Measurements from ENCODE around the gene GGN. TPM values are rescaled to one million over a fixed set of nuclear protein-coding genes. Genes with fewer than 3 reads are reported as not detected.

GGN gene
- total RNA-seq, 1 experiment from 2014 or later = 0.73 TPM

DNA sequence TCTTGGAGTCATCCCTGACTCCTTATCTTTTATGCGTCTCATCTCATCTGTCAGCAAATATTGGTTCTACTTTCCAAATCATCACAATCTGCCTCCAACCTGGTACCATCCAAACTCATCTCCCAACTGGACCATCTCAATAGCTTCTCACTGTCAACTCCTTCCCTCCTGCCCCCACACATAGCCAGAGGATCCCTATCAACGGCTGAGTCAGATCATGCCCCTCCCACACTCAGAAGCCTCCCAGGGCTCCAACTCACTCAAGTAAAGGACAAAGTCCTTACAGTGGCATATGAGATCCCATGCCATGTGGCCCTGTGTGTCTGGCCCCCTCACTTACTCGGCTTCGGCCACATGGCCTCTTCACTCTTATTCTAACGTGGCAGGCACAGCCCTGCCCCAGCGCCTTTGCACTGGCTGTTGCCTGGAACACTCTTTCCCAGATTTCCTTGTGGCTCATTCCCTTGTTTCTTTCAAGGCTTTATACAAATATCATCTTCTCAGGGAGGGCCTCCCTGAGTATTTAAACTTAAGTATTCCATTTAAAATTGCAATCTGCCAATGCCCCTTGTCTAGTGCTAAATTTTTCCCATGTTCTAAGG, 5.0 kb upstream of the GGN start:
- POLR2A ChIA-PET (ENCODE audit: unreplicated experiment) = no interaction called here
- no peak for ATAC-seq
- CTCF ChIA-PET = no interaction called here

DNA sequence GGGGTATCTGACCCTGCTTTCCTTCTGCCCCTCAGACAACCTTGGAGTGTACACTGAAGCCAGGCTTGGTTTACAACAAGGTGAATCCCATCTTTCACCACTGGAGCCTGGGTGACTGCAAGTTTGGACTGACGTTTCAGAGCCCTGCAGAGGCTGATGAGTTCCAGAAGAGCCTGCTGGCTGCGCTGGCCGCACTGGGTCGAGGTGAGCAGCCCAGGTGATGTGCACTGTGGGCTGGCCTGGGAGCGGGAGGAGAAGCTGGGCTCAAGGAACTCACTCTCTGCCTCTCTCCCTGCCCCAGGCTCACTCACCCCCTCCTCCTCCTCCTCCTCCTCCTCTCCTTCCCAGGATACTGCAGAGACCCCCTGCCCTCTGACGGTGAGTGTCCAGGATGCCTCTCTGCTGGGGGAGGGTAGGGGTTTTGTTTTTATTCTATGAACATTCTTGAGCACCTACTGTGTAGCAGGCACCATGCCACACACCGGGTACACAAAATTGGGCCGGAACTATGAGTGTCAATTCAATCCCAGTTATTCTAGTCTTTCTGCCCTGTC, 4.2 kb upstream of the GGN start:
- Histone ChIP-seq H3K36me3 (ENCODE audit: low read depth, low read length) (no peaks in the 10 kb centered on the region), H4K20me1 (ENCODE audit: low read length) (no peaks in the 10 kb centered on the region), H3K79me2 (ENCODE audit: low read length) (no peaks in the 10 kb centered on the region), H3K4me3 (ENCODE audit: low read length) (no peak overlapping the region), H3K27me3 (ENCODE audit: low read length) (no peaks in the 10 kb centered on the region), H3K27ac (ENCODE audit: low read length) (no peak overlapping the region), H3F3A (ENCODE audit: low read length, unreplicated experiment) (no peaks in the 10 kb centered on the region), H3K9ac (ENCODE audit: low read length) (no peak overlapping the region), H3K9me2 (replicated peaks; ENCODE audit: low read length) (no peaks in the 10 kb centered on the region), H3K4me1 (ENCODE audit: insufficient read depth, low read length) (peaks cover 7% of the 10 kb centered on the region; the same call in 1 of the 2 replicates), H3K9me3 (ENCODE audit: low read length) (no peaks in the 10 kb centered on the region), H2AFZ (ENCODE audit: low read length) (no peak overlapping the region), H3K4me2 (ENCODE audit: low read length) (no peak overlapping the region)
- CTCF ChIA-PET = no interaction called here
- BruUV-seq (replicated peaks) = no TSS peak
- DNase-seq (no peak), ATAC-seq (no peak)
- no peak for TF ChIP-seq EZH2 (IDR thresholded peaks at IDR 0.05; ENCODE audit: low read length, unreplicated experiment)
- TF ChIP-seq, protein P1, sequence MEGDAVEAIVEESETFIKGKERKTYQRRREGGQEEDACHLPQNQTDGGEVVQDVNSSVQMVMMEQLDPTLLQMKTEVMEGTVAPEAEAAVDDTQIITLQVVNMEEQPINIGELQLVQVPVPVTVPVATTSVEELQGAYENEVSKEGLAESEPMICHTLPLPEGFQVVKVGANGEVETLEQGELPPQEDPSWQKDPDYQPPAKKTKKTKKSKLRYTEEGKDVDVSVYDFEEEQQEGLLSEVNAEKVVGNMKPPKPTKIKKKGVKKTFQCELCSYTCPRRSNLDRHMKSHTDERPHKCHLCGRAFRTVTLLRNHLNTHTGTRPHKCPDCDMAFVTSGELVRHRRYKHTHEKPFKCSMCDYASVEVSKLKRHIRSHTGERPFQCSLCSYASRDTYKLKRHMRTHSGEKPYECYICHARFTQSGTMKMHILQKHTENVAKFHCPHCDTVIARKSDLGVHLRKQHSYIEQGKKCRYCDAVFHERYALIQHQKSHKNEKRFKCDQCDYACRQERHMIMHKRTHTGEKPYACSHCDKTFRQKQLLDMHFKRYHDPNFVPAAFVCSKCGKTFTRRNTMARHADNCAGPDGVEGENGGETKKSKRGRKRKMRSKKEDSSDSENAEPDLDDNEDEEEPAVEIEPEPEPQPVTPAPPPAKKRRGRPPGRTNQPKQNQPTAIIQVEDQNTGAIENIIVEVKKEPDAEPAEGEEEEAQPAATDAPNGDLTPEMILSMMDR (conservative IDR thresholded peaks at IDR 0.05; ENCODE audit: low read depth, low read length) = no peak
- intact Hi-C loops (cut with micrococcal nuclease) = no loop called here
- POLR2A ChIA-PET (ENCODE audit: unreplicated experiment) = no interaction called here

More for the DNA sequence above, 5.0 kb upstream of the GGN start:
- Histone ChIP-seq H3K9me2 (replicated peaks; ENCODE audit: low read length) (no peaks in the 10 kb centered on the region), H3F3A (ENCODE audit: low read length, unreplicated experiment) (no peaks in the 10 kb centered on the region), H3K79me2 (ENCODE audit: low read length) (no peaks in the 10 kb centered on the region), H3K27me3 (ENCODE audit: low read length) (no peaks in the 10 kb centered on the region), H3K4me2 (ENCODE audit: low read length) (no peak overlapping the region), H3K9ac (ENCODE audit: low read length) (no peak overlapping the region), H3K9me3 (ENCODE audit: low read length) (no peaks in the 10 kb centered on the region), H3K27ac (ENCODE audit: low read length) (no peak overlapping the region), H3K4me1 (ENCODE audit: insufficient read depth, low read length) (peaks cover 3% of the 10 kb centered on the region; the same call in 1 of the 2 replicates), H4K20me1 (ENCODE audit: low read length) (no peaks in the 10 kb centered on the region), H3K36me3 (ENCODE audit: low read depth, low read length) (no peaks in the 10 kb centered on the region), H3K4me3 (ENCODE audit: low read length) (no peak overlapping the region), H2AFZ (ENCODE audit: low read length) (no peak overlapping the region)
- no TSS peak for BruUV-seq (replicated peaks)
- DNase-seq = peak; percentile 10
- TF ChIP-seq EZH2 (IDR thresholded peaks at IDR 0.05; ENCODE audit: low read length, unreplicated experiment) = no peak
- TF ChIP-seq, protein P1 (conservative IDR thresholded peaks at IDR 0.05; ENCODE audit: low read depth, low read length) = no peak
- TF ChIP-seq EZH2phosphoT487 (IDR thresholded peaks at IDR 0.05; ENCODE audit: borderline replicate concordance, low read length) = no peak
- intact Hi-C loops (cut with micrococcal nuclease) = no loop called here

All from PC-3 (cell line).